GM12874 (cell line): ENCODE data around the gene COL28A1.

ENCODE experiments used
- TF ChIP-seq, protein P1 (sequence below): IDR thresholded peaks from 2 replicates; pipeline ENCODE4 v1.5.1; 2011; ENCODE audit warnings: low read depth, mild to moderate bottlenecking, control low read depth, low read length, moderate library complexity; ENCODE audit not compliant: insufficient read depth

The COL28A1 gene

DNA sequence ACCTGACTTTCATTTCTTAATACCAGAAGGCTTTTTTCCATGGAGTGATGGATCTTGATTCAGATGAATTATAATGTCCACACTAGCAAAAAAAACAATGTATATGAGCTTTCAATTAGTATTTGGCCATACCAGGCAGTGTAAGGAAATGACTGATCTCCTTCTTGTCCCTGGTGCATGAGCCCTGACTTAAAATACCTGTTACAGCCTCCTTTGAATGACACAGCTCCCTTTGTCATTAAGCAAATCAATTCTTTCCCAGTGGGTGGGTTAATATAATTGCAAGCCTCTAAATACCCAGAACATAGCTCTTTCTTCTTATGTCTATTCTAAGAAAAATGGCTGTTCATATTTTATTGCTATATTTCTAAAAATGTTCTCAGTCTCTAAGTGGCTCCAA lies 188.6 kb downstream of the COL28A1 start:
- TF ChIP-seq, protein P1, sequence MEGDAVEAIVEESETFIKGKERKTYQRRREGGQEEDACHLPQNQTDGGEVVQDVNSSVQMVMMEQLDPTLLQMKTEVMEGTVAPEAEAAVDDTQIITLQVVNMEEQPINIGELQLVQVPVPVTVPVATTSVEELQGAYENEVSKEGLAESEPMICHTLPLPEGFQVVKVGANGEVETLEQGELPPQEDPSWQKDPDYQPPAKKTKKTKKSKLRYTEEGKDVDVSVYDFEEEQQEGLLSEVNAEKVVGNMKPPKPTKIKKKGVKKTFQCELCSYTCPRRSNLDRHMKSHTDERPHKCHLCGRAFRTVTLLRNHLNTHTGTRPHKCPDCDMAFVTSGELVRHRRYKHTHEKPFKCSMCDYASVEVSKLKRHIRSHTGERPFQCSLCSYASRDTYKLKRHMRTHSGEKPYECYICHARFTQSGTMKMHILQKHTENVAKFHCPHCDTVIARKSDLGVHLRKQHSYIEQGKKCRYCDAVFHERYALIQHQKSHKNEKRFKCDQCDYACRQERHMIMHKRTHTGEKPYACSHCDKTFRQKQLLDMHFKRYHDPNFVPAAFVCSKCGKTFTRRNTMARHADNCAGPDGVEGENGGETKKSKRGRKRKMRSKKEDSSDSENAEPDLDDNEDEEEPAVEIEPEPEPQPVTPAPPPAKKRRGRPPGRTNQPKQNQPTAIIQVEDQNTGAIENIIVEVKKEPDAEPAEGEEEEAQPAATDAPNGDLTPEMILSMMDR = no peak

DNA sequence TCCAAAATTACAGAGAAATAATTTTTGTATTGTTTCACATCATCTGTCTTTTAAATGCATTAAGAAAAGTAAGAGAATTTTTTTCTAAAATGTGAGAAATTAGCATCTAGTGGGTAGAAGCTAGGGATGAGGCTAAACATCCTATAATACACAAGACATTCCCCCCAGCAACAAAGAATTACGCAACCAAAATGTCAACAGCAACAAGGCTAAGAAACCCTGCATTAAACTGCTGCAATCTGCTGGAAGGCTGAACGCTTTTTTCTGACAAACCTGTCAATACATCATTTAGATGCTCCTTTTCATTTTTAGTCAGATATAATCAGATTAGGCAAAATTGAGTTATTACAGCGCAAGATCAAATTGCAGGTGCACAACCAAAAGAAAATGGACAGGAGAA lies 191.1 kb downstream of the COL28A1 start:
- TF ChIP-seq, protein P1 = no peak

DNA sequence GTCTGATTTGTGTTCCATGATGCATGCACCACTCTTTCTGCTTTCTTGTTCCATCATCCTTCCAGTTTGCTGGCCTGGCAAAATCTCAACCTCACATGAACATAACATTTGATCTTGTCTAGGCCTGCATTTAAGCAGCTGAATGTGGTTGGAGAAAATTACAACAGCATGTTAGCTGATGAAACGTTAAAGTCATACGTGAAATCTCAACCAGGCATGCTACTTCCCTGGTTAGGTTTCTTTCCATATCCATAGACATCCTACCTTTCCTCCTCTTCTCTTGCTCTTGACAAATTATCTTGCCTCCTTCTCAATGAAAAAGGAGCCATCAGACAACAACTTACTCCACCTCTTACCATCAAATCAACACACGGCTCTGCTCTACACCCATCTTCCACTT lies 199.8 kb downstream of the COL28A1 start:
- TF ChIP-seq, protein P1 = no peak

DNA sequence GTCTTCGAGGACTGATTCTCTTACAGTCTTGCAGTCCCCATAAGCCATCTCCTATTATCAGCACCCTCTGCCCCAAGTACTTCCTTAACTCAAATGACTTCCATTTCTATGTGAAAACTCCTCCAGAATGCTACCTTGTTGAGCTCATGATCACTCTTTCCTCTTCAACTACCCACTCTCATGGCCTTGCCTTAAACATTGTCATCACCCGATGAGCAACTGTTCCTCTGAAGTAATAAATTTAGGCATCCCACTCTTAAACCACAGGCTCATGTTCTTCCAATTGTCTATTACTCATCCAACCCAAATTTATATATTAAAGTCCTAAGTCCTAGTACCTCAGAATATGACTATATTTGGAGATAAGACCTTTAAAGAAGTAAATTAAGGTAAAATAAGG lies 200.5 kb downstream of the COL28A1 start:
- TF ChIP-seq, protein P1 = no peak

DNA sequence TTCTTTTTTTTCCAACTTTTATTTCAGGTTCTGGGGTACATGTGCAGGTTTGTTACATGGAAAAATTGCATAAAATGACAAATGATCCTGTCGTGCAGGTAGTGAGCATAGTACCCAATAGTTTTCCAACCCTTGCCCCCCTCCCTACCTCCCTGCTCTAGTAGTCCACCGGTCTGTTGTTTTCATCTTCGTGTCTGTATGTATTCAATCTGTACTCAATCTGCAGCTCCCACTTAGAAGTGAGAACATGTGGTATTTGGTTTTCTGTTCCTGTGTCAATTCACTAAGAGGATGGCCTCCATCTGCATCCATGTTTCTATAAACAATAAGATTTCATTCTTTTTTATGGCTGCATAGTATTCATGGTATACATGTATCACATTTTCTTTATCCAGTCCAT lies 202.1 kb downstream of the COL28A1 start:
- TF ChIP-seq, protein P1 = no peak

DNA sequence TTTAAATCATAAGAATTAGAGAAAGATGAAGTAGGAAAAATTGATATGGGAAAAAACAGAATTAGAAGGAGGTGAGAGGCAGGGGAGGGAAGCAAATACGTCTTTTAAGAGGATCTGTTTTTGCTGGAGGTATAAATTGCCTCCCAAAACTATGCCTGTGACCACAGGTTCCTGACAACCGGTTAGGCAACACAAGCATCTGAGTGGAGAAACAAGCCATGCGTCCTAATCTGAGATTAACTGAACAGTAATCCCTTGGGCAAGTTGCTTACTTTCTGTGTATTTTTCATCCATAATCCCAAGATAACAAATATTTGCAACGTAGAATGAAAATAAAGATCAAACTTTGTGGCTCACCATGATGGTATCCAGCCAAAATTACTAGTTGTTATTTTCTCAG lies 204.2 kb downstream of the COL28A1 start:
- TF ChIP-seq, protein P1 = no peak

DNA sequence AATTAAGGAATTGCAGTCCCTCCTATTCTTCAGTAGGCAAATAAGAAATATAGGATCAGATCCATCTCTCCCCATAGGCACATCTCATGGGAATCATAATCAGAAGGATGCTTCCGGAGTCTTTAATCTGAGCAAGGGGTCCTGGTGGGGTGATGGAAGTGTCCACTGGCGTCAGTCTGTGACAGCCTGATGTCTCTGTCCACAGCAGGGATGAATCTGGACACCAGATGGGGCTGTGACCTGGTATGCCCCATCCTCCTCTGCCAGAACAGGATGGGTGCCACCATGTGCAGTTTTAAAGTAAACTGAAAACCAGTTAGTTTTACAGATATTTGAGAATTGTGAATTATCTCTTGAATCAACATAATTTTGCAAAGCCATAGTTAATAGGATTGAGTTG lies 204.7 kb downstream of the COL28A1 start:
- TF ChIP-seq, protein P1 = no peak

DNA sequence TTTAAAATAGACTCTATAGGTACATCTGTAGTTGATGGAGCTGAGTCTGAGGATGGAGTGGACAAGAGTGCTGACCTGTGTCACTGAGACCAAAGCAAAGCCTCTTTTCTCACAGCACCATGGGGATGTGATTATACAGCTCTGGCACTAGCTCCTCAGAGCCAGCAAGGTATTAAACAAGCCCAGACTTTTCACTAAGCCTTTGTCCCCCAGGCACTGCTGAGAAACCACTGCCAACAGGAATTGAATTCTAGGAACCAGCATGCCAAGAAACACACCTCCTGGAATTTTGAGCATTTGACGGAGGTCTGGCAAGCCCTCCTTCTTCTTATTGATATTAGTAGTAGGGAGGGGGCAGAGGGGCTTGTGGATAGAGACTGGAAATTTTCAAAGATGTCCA lies 206.3 kb downstream of the COL28A1 start:
- TF ChIP-seq, protein P1 = no peak
